ENCODE data around the gene WASF2. TPM values are rescaled to one million over a fixed set of nuclear protein-coding genes. Genes with fewer than 3 reads are reported as not detected.
A peak's percentile ranks its signal among the peaks of the same experiment; 100 is the strongest.

WASF2 gene
- total RNA-seq, 1 experiment from 2014 or later, result 134 TPM

DNA sequence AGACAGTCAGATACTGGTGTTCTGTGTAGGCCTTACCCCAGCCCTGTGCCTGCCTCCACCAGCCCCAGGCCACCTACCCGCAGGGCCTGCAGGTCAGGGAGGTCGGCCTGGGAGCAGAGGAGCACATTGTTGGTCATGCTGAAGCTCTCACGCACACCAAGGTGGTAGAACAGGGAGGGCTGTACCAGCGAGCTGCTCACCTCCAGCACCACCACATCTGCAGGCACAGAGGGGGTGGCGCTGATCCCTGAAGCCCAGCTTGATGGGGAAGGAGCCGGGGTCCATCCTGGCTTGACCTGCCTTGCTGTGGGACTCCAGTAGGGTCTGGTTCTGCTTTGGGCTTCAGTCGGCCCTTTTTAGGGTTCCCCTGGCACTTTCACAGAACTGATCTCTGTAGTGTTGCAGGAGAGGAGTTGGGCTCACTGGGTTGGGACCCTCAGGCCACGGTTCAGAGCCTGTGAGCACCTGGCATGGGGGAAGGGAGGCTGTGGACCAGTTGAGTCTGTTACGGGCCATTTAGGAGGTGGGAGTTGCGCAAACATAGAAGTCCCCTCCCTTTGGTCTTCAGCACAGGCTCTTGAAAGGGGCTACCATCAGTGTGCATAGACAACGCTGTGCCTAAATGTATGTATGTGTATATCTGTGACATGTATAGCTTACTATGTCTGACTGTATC lies 125.1 kb downstream of the WASF2 start:
- no peaks in the 10 kb centered on the region for H3K27me3 ChIP-seq (ENCODE audit: insufficient read depth, low read depth)
- intact Hi-C loops (cut with micrococcal nuclease; ENCODE audit: unreplicated experiment), result loop anchor here (5.0 kb wide), 1 partner anchor 43 kb away; the partner anchor contains the start of gene TMEM222
- no peaks in the 10 kb centered on the region for H3F3A ChIP-seq (ENCODE audit: insufficient read depth, low read depth)
- BruUV-seq (replicated peaks), result TSS peak; percentile 45
- TF ChIP-seq EZH2 (IDR thresholded peaks at IDR 0.05; ENCODE audit: low read depth), result no peak
- TF ChIP-seq, protein P1, sequence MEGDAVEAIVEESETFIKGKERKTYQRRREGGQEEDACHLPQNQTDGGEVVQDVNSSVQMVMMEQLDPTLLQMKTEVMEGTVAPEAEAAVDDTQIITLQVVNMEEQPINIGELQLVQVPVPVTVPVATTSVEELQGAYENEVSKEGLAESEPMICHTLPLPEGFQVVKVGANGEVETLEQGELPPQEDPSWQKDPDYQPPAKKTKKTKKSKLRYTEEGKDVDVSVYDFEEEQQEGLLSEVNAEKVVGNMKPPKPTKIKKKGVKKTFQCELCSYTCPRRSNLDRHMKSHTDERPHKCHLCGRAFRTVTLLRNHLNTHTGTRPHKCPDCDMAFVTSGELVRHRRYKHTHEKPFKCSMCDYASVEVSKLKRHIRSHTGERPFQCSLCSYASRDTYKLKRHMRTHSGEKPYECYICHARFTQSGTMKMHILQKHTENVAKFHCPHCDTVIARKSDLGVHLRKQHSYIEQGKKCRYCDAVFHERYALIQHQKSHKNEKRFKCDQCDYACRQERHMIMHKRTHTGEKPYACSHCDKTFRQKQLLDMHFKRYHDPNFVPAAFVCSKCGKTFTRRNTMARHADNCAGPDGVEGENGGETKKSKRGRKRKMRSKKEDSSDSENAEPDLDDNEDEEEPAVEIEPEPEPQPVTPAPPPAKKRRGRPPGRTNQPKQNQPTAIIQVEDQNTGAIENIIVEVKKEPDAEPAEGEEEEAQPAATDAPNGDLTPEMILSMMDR (conservative IDR thresholded peaks at IDR 0.05), result no peak
- H3K4me3 ChIP-seq, result peak overlapping the region; percentile 70; the same call in 1 of the 2 replicates
- H3K4me2 ChIP-seq, result peak overlapping the region; percentile 80
- H3K4me1 ChIP-seq (replicated peaks; ENCODE audit: insufficient read depth), result peaks cover 9% of the 10 kb centered on the region; the same call in 1 of the 2 replicates
- no peaks in the 10 kb centered on the region for H4K20me1 ChIP-seq (ENCODE audit: insufficient read depth)
- no peaks in the 10 kb centered on the region for H3K9me3 ChIP-seq (ENCODE audit: insufficient read depth, low read depth)
- POLR2A ChIA-PET (ENCODE audit: unreplicated experiment), result interaction anchor here (0.8 to 1.0 kb wide), 3 partner anchors 18 to 276 kb away, joined by 4 to 24 read pairs (median 4); no protein-coding TSS in a partner anchor
- no peaks in the 10 kb centered on the region for H3K36me3 ChIP-seq (ENCODE audit: low read depth)
- no peaks in the 10 kb centered on the region for H3K9me2 ChIP-seq (ENCODE audit: insufficient read depth)
- DNase-seq, result no peak
- CTCF ChIA-PET, result interaction anchor here (0.5 to 0.8 kb wide), 3 partner anchors 82 to 493 kb away, joined by 3 to 6 read pairs (median 5); no protein-coding TSS in a partner anchor
- H3K79me2 ChIP-seq (ENCODE audit: low read depth), result no peaks in the 10 kb centered on the region
- H2AFZ ChIP-seq, result no peak overlapping the region
- no peak overlapping the region for H3K27ac ChIP-seq

DNA sequence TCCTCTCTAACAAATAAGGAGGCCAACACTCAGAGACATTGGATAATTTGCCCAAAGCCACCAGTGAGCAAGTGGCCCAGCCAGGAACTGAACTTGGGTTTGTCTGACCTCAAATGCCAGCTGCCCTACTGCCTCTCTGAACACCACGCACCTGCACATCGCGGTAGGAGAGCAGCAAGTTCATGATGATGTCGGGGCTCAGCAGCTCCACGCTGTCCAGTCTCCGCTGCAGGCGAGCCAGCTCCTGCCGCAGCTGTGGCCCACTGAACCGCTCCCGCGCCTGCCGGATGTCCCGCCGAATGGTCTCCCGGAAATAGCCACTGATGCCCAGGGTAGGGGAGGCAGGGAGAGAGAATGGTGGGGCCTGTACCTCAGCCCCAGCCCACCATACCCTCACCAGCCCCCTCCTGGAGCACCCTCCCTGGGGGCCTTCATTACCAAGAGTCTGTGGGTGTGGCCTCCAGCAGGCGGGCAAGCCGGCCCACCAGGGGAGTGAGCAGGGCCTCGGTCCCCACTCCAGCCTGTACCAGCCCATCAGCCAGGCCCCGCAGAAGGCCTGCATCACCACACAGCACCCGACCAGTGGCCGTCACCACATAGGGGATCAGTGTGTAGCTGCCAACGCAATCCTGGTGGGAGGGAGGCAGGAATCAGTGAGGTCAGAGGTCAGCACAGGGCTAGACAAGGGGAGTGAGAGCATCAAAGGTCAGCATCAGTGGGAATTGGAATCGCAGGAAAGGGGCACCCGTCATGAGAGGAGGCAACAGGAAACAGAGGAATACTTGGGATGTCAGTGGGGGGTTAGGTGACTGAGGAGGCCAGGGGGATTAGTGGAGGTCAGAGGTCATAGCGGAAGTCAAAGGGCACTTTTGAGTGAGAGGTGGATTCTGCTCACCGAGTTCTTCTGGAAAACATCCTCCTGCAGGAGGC lies 125.9 kb downstream of the WASF2 start:
- Histone ChIP-seq H3K79me2 (ENCODE audit: low read depth) (no peaks in the 10 kb centered on the region), H3K9me2 (ENCODE audit: insufficient read depth) (no peaks in the 10 kb centered on the region), H3K27me3 (ENCODE audit: insufficient read depth, low read depth) (no peaks in the 10 kb centered on the region), H4K20me1 (ENCODE audit: insufficient read depth) (no peaks in the 10 kb centered on the region), H3K4me2 (no peak overlapping the region), H2AFZ (no peak overlapping the region), H3K27ac (no peak overlapping the region), H3K4me3 (no peak overlapping the region), H3K4me1 (replicated peaks; ENCODE audit: insufficient read depth) (peaks cover 9% of the 10 kb centered on the region; the same call in 1 of the 2 replicates), H3K36me3 (ENCODE audit: low read depth) (no peaks in the 10 kb centered on the region), H3F3A (ENCODE audit: insufficient read depth, low read depth) (no peaks in the 10 kb centered on the region), H3K9me3 (ENCODE audit: insufficient read depth, low read depth) (no peaks in the 10 kb centered on the region)
- no TSS peak for BruUV-seq (replicated peaks)
- ChIA-PET POLR2A (ENCODE audit: unreplicated experiment) (no interaction called here), CTCF (no interaction called here)
- no peak for DNase-seq
- intact Hi-C loops (cut with micrococcal nuclease; ENCODE audit: unreplicated experiment), result no loop called here
- no peak for TF ChIP-seq EZH2 (IDR thresholded peaks at IDR 0.05; ENCODE audit: low read depth)
- TF ChIP-seq, protein P1 (conservative IDR thresholded peaks at IDR 0.05), result no peak

DNA sequence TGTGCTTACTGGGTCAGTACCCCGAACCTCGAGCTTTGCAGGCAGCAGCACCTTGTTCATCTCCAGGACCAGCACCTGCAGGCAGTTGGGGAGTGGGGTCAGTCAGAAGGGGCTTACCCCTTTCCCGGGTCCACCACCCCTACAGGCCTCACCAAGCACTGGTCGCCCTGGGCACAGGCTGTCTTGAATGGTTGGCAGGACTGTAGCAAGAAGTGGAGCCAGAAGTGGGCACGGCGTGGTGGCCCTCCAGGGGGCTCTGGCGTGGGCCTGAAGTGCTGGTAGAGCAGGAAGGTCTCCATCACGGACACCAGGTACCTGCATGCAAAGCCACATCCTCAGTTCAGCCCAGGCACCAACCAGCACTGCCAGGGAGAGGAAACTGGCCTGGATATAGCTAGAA lies 128.4 kb downstream of the WASF2 start:
- H3F3A ChIP-seq (ENCODE audit: insufficient read depth, low read depth), result no peaks in the 10 kb centered on the region
- no peak overlapping the region for H3K4me3 ChIP-seq
- no TSS peak for BruUV-seq (replicated peaks)
- no peaks in the 10 kb centered on the region for H3K36me3 ChIP-seq (ENCODE audit: low read depth)
- no peaks in the 10 kb centered on the region for H3K79me2 ChIP-seq (ENCODE audit: low read depth)
- H4K20me1 ChIP-seq (ENCODE audit: insufficient read depth), result no peaks in the 10 kb centered on the region
- no peaks in the 10 kb centered on the region for H3K27me3 ChIP-seq (ENCODE audit: insufficient read depth, low read depth)
- no peak overlapping the region for H2AFZ ChIP-seq
- CTCF ChIA-PET, result no interaction called here
- H3K9me3 ChIP-seq (ENCODE audit: insufficient read depth, low read depth), result no peaks in the 10 kb centered on the region
- H3K9me2 ChIP-seq (ENCODE audit: insufficient read depth), result no peaks in the 10 kb centered on the region
- no peak overlapping the region for H3K4me2 ChIP-seq
- no peak overlapping the region for H3K27ac ChIP-seq
- H3K4me1 ChIP-seq (replicated peaks; ENCODE audit: insufficient read depth), result peaks cover 4% of the 10 kb centered on the region; the same call in 1 of the 2 replicates
- intact Hi-C loops (cut with micrococcal nuclease; ENCODE audit: unreplicated experiment), result no loop called here
- DNase-seq, result no peak
- TF ChIP-seq, protein P1 (conservative IDR thresholded peaks at IDR 0.05), result no peak
- TF ChIP-seq EZH2 (IDR thresholded peaks at IDR 0.05; ENCODE audit: low read depth), result no peak
- POLR2A ChIA-PET (ENCODE audit: unreplicated experiment), result interaction anchor here (0.6 kb wide), 1 partner anchor 20 kb away, joined by 3 read pairs; no protein-coding TSS in a partner anchor

All from PC-9 (cell line).